Measurements from ENCODE around the gene ENOSF1.

- TF ChIP-seq POLR2AphosphoS5 (IDR thresholded peaks at IDR 0.05; ENCODE audit: low read depth, low read length) (no peak), POLR2A (IDR thresholded peaks at IDR 0.05; ENCODE audit: low read depth, low read length) (no peak)
These were observed 90.1 kb downstream of the ENOSF1 start for GRCh38 chr18:622289-622688.

Data from GM12892 (cell line).